ENCODE measurements around the gene SNRPN.
A peak's percentile ranks its signal among the peaks of the same experiment; 100 is the strongest.
"Not testable (repeated sequence)": the region's sequence is repeated elsewhere in the genome, so short reads cannot be mapped to it uniquely, and the experiment has no call there.

The SNRPN gene

DNA sequence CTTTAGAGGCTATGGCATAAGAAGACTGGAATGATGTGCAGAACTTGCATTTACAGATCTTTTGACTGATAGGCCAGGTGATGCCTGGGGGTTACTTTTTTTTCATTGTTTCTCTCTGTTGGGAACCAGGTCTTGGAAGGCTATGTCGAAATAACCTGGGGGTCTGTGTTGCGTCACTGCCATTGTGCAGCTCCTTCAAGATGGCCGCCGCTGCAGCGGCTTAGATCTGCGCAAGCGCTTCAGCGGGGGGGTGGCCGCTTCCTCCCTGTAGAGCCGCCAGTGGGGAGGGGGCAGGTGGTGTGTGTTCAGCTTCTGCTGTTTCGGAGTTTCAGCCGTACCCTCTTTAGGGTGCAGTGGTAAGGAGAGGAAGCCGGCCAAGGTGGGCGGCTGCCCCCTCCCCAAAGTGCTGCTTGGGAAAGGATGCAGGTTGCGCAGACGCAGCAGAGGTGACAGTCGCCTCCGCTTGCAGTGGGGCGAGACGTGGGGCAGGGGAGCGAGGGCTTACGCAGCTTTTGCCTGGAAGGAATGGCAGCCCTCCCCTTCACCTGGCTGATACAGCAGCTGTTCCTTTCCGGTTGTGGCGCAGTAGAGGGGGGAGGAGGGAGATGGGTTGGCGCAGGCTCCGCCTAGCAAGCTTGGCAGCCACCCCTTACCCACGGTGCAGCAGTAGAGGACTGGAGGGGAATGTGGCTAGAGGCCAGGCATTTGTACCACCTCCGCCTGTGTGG is 1.5 kb downstream of the SNRPN start:
- H3K27ac ChIP-seq: peak overlapping the region; percentile 86

GRCh38 chr15:24957691-24958090 is 2.9 kb downstream of the SNRPN start:
- no peak for TF ChIP-seq ZFX (IDR thresholded peaks at IDR 0.05; ENCODE audit: borderline replicate concordance)
- TF ChIP-seq, protein P1, sequence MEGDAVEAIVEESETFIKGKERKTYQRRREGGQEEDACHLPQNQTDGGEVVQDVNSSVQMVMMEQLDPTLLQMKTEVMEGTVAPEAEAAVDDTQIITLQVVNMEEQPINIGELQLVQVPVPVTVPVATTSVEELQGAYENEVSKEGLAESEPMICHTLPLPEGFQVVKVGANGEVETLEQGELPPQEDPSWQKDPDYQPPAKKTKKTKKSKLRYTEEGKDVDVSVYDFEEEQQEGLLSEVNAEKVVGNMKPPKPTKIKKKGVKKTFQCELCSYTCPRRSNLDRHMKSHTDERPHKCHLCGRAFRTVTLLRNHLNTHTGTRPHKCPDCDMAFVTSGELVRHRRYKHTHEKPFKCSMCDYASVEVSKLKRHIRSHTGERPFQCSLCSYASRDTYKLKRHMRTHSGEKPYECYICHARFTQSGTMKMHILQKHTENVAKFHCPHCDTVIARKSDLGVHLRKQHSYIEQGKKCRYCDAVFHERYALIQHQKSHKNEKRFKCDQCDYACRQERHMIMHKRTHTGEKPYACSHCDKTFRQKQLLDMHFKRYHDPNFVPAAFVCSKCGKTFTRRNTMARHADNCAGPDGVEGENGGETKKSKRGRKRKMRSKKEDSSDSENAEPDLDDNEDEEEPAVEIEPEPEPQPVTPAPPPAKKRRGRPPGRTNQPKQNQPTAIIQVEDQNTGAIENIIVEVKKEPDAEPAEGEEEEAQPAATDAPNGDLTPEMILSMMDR (IDR thresholded peaks at IDR 0.05): no peak
- no peak overlapping the region for H3K27ac ChIP-seq

More for the DNA sequence above, 1.5 kb downstream of the SNRPN start:
- TF ChIP-seq, protein P1 (IDR thresholded peaks at IDR 0.05): no peak
- TF ChIP-seq ZFX (IDR thresholded peaks at IDR 0.05; ENCODE audit: borderline replicate concordance): no peak

DNA sequence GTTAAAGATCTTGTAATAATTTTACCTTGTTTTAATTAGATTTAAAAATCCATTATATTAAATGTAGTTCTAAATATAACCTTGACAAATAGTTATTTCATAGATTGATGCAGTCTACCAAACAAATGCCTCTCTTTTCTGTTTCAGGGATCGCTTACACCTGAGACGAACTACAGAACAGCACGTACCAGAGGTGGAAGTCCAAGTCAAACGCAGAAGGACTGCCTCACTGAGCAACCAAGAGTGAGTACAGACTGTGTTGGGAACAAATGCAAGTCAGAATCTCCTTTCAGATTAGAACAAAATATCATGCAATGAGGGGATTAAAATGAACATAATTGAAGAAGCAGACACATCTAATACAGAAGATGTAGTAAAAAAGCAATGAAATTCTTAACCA is 7.2 kb downstream of the SNRPN start:
- TF ChIP-seq, protein P1 (IDR thresholded peaks at IDR 0.05): no peak
- TF ChIP-seq ZFX (IDR thresholded peaks at IDR 0.05; ENCODE audit: borderline replicate concordance): no peak
- H3K27ac ChIP-seq: no peak overlapping the region

GRCh38 chr15:24962880-24963279 is 8.1 kb downstream of the SNRPN start:
- H3K27ac ChIP-seq: no peak overlapping the region
- TF ChIP-seq, protein P1 (IDR thresholded peaks at IDR 0.05): no peak
- TF ChIP-seq ZFX (IDR thresholded peaks at IDR 0.05; ENCODE audit: borderline replicate concordance): no peak

- TF ChIP-seq, protein P1 (IDR thresholded peaks at IDR 0.05): no peak
- no peak for TF ChIP-seq ZFX (IDR thresholded peaks at IDR 0.05; ENCODE audit: borderline replicate concordance)
- no peak overlapping the region for H3K27ac ChIP-seq
These were observed 11.7 kb downstream of the SNRPN start for GRCh38 chr15:24966364-24967103.

GRCh38 chr15:24971052-24971451 is 16.3 kb downstream of the SNRPN start:
- TF ChIP-seq ZFX (IDR thresholded peaks at IDR 0.05; ENCODE audit: borderline replicate concordance): no peak
- TF ChIP-seq, protein P1 (IDR thresholded peaks at IDR 0.05): no peak
- no peak overlapping the region for H3K27ac ChIP-seq

DNA sequence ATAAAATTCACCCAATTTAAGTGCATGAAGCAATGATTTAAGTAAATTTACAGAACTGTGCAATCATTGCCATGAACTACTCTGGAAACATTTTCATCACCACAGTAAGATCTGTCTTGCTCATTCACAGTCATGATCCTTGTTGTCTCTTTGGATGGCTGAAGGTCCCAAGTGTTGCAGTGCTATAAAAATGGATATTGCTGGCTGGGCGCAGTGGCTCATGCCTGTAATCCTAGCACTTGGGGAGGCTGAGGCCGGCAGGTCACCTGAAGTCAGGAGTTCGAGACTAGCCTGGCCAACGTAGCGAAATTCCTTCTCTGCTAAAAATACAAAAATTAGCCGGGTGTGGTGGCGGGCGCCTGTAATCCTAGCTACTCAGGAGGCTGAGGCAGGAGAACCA is 17.0 kb downstream of the SNRPN start:
- no peak overlapping the region for H3K27ac ChIP-seq
- TF ChIP-seq ZFX (IDR thresholded peaks at IDR 0.05; ENCODE audit: borderline replicate concordance): no peak
- TF ChIP-seq, protein P1 (IDR thresholded peaks at IDR 0.05): no peak

DNA sequence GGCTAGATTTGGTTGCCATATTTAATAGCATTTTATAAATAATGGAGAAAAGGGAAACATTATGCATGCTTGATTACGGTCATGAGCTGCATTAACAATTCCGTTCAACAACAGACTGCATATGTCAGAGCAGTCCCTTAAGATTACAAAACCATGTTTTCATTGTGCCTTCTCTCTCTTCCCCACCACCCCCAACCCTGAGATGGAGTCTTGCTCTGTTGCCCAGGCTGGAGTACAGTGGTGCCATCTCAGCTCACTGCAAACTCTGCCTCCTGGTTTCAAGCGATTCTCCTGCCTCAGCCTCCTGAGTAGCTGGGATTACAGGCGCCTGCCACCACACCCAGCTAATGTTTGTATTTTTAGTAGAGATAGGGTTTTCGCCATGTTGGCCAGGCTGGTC is 17.9 kb downstream of the SNRPN start:
- not testable (repeated sequence) for H3K27ac ChIP-seq
